GM18508 (cell line): ENCODE results near the gene IGFL4.
A peak's percentile ranks its signal among the peaks of the same experiment; 100 is the strongest.

ENCODE experiments used
- ATAC-seq: cut with Tn5 transposase; IDR thresholded peaks from one replicate; pipeline ENCODE4 v1.9.1; 2021; ENCODE audit warnings: moderate number of reproducible peaks; ENCODE audit not compliant: insufficient read depth, unreplicated experiment

Gene IGFL4

DNA sequence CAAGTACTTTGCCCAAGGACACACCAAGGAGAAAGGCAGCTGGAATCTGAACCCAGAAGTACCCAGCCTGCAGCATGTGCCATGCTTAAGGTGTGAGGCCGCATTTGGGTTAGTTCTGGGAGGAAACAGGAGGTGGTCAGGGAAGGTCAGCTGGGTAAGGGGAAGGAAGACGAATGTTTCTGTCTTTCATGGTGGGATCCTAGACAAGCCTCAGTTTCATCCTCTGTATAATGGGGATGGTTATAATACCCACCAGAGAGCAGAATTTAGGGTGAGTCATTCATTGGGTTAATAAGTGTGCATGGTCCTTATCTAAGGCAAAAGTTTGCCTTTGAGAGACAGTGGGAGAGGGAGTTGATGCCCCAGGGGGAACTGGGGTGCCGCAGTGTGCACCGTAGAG lies 42.0 kb downstream of the IGFL4 start:
- ATAC-seq, result no peak

DNA sequence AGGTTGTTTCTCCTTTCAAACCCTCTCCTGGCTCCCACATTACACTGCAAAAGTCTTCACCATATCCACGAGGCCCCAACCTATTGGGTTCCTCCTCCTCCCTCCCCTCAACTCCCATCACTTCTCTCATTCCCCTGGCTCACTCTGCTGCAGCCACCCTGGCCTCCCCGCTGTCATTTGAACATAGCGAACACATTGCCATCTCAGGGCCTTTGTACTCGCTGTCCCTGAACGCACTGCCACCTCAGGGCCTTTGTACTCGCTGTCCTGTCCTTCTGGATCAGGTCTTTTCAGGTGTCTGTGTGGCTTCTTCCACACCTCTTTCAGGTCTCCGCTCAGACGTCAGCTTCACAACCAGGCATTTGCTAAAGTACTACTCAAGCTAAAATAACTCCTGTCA lies 43.9 kb downstream of the IGFL4 start:
- ATAC-seq, result no peak

DNA sequence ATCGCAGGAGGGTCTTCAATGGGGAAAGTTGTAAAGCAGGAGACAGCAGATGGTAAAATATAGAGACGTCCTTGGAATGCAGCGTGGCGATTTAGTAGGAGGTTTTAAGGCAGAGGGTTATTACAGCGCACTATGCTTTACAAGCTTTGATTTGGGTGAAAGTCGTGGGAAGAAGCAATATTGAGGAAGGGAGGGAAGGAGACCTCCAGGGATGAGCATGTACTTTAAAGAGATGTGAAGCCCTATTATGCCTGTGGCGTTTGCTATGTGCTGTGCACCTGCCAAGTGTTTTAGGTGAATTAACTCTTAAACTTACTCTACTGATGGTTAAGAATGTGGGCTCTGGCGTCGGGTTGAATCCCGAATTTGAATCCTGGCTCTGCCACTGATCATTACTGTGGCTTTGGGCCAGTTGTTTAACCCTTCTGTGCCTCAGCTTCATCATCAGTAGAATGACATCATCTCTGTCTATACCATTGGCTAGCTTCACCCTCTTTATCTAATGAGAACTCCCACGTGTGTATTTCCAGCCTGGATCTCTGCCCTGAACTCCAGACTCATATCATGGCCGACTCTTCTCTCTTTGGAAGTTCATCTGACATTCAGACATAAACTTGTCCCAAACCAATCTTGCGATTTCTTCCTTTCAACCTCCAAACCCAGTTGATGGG lies 45.0 kb downstream of the IGFL4 start:
- no peak for ATAC-seq

DNA sequence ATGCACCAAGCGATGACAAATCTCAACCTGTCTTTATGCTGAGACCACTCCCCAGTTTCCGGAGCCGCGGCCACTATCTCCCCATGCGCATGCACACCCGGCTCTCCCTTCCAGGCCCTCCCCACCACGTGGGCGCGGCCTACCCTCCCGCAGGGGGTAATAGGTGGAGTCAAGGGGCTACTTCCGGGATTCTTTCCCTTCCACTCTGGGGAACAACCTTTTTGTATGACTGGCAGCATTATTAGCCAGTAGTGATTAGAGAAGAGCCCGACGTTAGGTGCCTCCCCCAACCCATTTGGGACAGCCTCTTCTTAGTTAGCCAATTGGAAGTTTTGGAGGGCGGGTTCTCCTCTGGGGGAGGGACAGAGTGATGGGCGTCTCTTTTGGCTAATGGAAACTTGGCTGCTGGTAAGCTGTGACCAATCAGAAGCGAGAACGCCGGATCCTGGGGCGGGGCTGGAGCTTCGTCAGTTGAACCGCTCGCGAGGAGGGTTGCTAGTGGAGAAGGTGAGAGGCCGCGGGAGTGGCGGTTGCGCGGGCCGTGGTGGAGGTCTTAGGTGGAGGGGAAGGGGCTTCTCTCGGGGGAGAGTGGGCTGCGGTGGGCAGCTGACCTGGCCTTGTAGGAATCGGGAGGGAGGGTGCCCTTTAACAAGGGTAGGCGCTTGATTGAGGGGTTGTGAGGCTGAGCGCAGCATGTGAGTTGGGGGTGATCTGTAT lies 45.6 kb downstream of the IGFL4 start, which contains the start of gene CCDC61:
TSS of gene CCDC61 (plus strand) at position 470 of the 717 bp plus-strand sequence. CDS start 7,552 bp downstream, outside the sequence.
- peak; percentile 86 for ATAC-seq

- no peak for ATAC-seq
Observed at GRCh38 chr19:45994456-45994997, 46.3 kb downstream of the IGFL4 start.

GRCh38 chr19:45990113-45990728 lies 50.6 kb downstream of the IGFL4 start:
- no peak for ATAC-seq
